ENCODE data around the gene RET.

RET gene

DNA sequence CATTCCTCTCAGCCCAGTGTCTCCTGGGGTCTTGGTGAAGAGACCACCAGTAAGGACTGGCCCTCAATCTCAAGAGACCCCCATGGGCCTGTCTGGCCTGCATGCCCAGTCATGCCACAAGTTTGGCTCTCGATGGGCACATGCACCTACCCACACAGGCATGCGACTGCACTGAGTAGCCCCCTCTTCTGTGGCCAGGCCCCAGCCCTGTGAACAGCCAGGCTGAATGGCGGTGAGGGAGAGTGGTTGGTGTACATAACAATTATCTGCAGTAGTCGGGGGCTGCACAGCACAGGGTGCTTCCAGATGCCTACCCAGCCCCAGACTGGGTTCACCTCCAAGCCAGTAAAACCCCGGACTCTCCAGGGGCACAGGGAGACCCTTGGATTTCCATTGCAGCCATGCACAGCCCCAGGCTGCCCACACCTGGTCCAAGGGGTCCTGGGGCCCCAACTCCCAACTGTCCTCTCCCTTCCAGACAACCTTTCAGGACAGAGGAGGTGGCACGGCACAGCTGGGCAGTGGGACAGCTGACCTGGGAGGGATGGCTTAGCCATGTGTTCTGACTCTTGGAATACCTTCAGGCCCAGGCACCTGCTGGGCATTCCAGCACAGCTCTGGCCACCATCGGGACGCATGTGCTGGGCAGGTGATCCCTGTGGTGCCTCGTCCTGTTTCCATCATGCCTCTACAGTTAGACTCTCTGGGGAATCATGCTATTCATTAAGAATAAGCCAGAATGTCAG, 40.3 kb downstream of the RET start:
- no peak overlapping the region for H3K4me3 ChIP-seq
- TF ChIP-seq, protein P1, sequence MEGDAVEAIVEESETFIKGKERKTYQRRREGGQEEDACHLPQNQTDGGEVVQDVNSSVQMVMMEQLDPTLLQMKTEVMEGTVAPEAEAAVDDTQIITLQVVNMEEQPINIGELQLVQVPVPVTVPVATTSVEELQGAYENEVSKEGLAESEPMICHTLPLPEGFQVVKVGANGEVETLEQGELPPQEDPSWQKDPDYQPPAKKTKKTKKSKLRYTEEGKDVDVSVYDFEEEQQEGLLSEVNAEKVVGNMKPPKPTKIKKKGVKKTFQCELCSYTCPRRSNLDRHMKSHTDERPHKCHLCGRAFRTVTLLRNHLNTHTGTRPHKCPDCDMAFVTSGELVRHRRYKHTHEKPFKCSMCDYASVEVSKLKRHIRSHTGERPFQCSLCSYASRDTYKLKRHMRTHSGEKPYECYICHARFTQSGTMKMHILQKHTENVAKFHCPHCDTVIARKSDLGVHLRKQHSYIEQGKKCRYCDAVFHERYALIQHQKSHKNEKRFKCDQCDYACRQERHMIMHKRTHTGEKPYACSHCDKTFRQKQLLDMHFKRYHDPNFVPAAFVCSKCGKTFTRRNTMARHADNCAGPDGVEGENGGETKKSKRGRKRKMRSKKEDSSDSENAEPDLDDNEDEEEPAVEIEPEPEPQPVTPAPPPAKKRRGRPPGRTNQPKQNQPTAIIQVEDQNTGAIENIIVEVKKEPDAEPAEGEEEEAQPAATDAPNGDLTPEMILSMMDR (IDR thresholded peaks at IDR 0.05): no peak
- no peak for DNase-seq (ENCODE audit: low spot score)
- no peak overlapping the region for H3K27ac ChIP-seq

DNA sequence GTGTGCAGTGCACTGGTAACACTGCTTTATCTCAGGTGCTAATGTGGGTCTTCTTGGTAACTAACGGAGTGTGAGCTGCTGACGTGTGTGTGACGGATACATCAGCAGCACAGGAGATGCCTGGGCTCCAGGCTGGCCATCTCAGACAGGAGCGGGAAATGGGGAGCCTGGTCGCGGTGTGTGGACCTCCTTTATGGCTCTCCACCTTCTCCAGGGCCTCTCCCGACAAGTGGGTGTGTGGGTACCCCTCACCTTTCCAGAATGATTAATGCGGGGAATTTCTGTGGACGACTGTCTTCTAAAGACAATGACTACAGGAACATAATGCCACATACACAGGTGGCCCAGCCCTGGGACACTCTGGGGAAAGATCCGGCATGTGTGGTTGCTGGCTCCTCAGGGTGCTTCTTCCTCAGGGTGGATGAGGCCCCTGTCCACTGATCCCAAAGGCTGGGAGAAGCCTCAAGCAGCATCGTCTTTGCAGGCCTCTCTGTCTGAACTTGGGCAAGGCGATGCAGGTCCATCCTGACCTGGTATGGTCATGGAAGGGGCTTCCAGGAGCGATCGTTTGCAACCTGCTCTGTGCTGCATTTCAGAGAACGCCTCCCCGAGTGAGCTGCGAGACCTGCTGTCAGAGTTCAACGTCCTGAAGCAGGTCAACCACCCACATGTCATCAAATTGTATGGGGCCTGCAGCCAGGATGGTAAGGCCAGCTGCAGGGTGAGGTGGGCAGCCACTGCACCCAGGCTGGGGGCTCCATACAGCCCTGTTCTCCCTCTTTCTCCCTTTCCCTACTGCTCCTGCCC, 41.1 kb downstream of the RET start:
- no peak for DNase-seq (ENCODE audit: low spot score)

DNA sequence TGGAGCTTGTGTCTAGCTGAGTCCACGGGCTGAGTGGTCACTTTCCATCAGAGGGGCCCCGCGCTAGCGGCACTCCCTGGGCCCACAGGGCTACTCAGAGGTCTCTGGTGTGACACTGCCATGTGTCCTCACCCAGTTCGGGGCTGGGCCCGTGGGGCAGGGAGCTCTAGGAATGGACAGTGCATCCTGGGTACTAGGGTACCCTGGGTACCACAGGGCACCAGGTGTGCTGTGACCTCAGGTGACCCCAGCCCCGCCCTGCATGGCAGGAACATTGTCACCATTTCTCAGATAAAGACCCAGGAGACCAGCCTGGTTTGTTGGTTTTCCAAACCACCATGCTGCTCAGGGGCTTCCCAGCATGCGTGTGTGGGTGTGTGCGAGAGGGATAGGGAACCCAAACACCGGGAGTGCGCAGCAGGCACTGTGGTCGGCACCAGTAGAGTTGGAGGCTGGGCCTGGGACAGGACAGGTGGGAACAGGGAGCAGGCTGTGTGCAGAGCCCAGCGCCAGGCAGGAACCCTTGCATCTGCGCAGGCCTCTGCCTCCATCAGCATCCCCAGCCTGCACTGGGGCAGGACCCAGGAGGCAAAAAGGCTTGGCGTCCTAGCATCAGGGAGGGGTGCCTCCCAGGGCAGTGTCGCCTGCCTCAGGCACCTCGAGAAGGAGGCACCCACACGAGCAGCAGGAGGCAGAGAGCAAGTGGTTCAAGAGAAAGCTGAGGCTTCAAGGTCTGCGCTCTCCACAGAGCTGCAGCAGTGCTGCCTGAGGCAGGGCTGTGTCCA, 42.0 kb downstream of the RET start:
- no peak for DNase-seq (ENCODE audit: low spot score)

More for the DNA sequence above, 41.1 kb downstream of the RET start:
- Histone ChIP-seq H3K27ac (no peak overlapping the region), H3K4me3 (no peak overlapping the region)
- TF ChIP-seq, protein P1 (IDR thresholded peaks at IDR 0.05): no peak

DNA sequence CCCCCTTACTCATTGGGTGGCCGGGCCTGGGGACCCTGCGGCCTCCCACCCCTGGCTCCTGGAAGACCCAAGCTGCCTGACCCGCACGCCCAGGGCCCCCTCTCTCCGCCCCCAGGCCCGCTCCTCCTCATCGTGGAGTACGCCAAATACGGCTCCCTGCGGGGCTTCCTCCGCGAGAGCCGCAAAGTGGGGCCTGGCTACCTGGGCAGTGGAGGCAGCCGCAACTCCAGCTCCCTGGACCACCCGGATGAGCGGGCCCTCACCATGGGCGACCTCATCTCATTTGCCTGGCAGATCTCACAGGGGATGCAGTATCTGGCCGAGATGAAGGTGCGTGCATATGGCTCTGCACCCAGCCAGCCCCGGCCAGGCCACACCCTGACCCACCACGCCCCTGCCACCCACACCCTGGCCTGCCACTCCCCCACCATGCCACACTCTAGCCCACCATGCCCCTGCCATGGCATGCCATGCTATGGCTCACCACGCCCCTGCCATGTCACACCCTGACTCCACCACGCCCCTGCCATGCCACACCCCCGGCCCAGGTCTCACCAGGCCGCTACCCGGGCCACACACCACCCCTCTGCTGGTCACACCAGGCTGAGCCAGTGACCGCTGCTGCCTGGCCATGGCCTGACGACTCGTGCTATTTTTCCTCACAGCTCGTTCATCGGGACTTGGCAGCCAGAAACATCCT, 42.7 kb downstream of the RET start:
- Histone ChIP-seq H3K27ac (no peak overlapping the region), H3K4me3 (no peak overlapping the region)
- DNase-seq (ENCODE audit: low spot score): no peak
- TF ChIP-seq, protein P1 (IDR thresholded peaks at IDR 0.05): no peak

More for the DNA sequence above, 42.0 kb downstream of the RET start:
- TF ChIP-seq, protein P1 (IDR thresholded peaks at IDR 0.05): no peak
- Histone ChIP-seq H3K27ac (no peak overlapping the region), H3K4me3 (no peak overlapping the region)

DNA sequence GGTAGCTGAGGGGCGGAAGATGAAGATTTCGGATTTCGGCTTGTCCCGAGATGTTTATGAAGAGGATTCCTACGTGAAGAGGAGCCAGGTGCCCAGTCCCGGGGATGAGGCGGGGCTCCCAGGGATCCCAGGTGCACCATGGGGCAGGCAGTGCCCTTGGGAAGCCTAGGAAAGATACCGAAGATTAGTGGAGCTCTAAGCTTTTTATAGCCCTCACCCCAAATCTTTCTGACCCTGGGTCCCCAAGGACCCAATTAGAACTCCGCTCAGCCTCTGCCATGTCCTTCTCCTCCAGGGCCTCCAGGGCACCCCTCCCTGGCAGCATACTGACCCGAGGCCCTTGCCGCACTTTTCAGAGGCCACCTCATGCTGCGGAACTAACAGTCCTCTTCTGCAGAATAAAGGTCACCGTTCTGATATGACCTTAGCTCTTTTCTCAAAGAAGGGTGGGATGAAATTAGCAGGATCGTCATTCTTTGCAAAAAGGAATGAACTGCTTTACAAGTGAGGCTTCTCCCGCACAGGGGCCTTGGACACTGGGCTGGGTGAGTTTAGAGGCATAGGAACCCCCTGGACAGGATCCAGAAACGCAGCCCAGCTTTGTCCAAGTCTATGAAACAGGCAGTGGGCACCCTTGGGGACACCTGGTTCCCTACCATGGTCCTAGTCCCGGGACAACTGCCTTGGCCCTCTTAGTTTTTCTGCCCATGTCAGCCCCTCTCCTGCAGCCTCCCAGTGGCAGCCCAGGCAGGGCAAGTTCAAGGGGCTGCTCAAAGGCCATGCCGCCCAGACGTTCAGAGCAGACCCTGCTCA, 43.5 kb downstream of the RET start:
- peak; percentile 60 for DNase-seq (ENCODE audit: low spot score)
- Histone ChIP-seq H3K4me3 (no peak overlapping the region), H3K27ac (no peak overlapping the region)
- TF ChIP-seq, protein P1 (IDR thresholded peaks at IDR 0.05): no peak

DNA sequence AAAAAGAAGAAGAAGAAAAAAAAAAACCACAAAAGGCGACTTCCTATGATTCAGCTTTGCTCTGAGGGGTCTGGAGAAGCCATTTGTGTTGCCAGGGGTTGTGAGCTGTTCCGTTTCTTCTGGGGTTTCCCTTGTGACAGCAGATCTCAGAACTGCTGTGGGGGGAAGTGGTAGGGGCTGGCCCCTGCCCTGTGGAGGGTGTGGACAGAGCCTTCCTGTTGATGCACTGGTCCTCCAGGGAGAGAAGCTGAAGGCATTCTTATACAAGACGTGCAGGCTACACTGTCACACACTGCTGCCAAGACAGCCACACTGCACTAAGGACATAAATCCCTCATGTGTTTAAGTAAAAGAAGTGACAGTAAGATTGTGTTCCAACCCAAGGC, 44.1 kb downstream of the RET start:
- peak; percentile 60 for DNase-seq (ENCODE audit: low spot score)
- H3K27ac ChIP-seq: peak overlapping the region in 1 of 2 donors; percentile 47
- TF ChIP-seq, protein P1 (IDR thresholded peaks at IDR 0.05): no peak
- H3K4me3 ChIP-seq: no peak overlapping the region

Data from coronary artery (tissue), 2 donors.